Measurements from ENCODE around the gene LRRC8B. TPM values are rescaled to one million over a fixed set of nuclear protein-coding genes. Genes with fewer than 3 reads are reported as not detected.

Gene LRRC8B
- polyA plus RNA-seq, 2 of the 4 experiments (the other 2 are of a cell fraction), result 3.2 to 10.3 TPM

- DNase-seq (ENCODE audit: low read depth in 1 of 2, low spot score in 1 of 2) (no peak), ATAC-seq (no peak), FAIRE-seq (no peak)
- peaks cover 38% of the 10 kb centered on the region for H3K4me1 ChIP-seq
- no peaks in the 10 kb centered on the region for H3K9me3 ChIP-seq
- CTCF ChIA-PET, result interaction anchor here (1.0 to 1.7 kb wide), 3 partner anchors 121 to 656 kb away, joined by 3 to 5 read pairs (median 3); no protein-coding TSS in a partner anchor
- TF ChIP-seq ZNF302 (CRISPR knock-in tag; IDR thresholded peaks at IDR 0.05) (no peak), FOXS1 (CRISPR knock-in tag; IDR thresholded peaks at IDR 0.05) (no peak), CTCF (IDR thresholded peaks at IDR 0.05) (no peak), RNF2 (IDR thresholded peaks at IDR 0.05; ENCODE audit: borderline replicate concordance, low read depth) (no peak), PBX3 (IDR thresholded peaks at IDR 0.05) (no peak), CHD2 (IDR thresholded peaks at IDR 0.05; ENCODE audit: low read length, partially characterized antibody) (no peak), HDAC2 (IDR thresholded peaks at IDR 0.05) (no peak), FOSL2 (IDR thresholded peaks at IDR 0.05) (no peak), FOSL2 (CRISPR knock-in tag; IDR thresholded peaks at IDR 0.05) (no peak), HEYL (CRISPR knock-in tag; IDR thresholded peaks at IDR 0.05) (no peak), SMC3 (IDR thresholded peaks at IDR 0.05) (no peak), KDM1A (IDR thresholded peaks at IDR 0.05; ENCODE audit: low read depth) (no peak), ATOH8 (CRISPR knock-in tag; IDR thresholded peaks at IDR 0.05; ENCODE audit: low read depth) (no peak)
- H3K4me3 ChIP-seq, result no peak overlapping the region
- no peak overlapping the region for H3K4me2 ChIP-seq
- POLR2A ChIA-PET, result no interaction called here
- no peak overlapping the region for H3K27ac ChIP-seq
Observed at GRCh38 chr1:89640440-89640839, 115.8 kb downstream of the LRRC8B start.

GRCh38 chr1:89641781-89642180 is 117.2 kb downstream of the LRRC8B start:
- ChIA-PET CTCF (interaction anchor here (1.1 kb wide), 1 partner anchor 121 kb away, joined by 3 read pairs; no protein-coding TSS in a partner anchor), POLR2A (no interaction called here)
- FAIRE-seq (no peak), ATAC-seq (no peak), DNase-seq (ENCODE audit: low read depth in 1 of 2, low spot score in 1 of 2) (no peak)
- H3K4me3 ChIP-seq, result no peak overlapping the region
- peaks cover 8% of the 10 kb centered on the region for H3K9me3 ChIP-seq
- H3K27ac ChIP-seq, result no peak overlapping the region
- 98% methylated on average over 4 of the region's 4 CpGs for WGBS (ENCODE audit: missing lambda C conversion rate)
- H3K4me2 ChIP-seq, result no peak overlapping the region
- no peak for TF ChIP-seq NFE2L2 (conservative IDR thresholded peaks at IDR 0.05; ENCODE audit: low read length)
- TF ChIP-seq ZFP36 (IDR thresholded peaks at IDR 0.05; ENCODE audit: borderline replicate concordance, partially characterized antibody), result no peak
- peak in 1 of 2 experiments; percentile 16; a peak in 1 of 4 replicates for TF ChIP-seq CEBPB (IDR thresholded peaks at IDR 0.05)
- TF ChIP-seq HOXA7 (CRISPR knock-in tag; IDR thresholded peaks at IDR 0.05), result no peak
- TF ChIP-seq FOXS1 (CRISPR knock-in tag; IDR thresholded peaks at IDR 0.05), result no peak
- no peak for TF ChIP-seq CTCF (IDR thresholded peaks at IDR 0.05)
- TF ChIP-seq USF2 (IDR thresholded peaks at IDR 0.05), result no peak
- H3K4me1 ChIP-seq, result peaks cover 24% of the 10 kb centered on the region; the same call in 2 of the 3 replicates

All from A549 (cell line).